Adrenal gland (tissue), 12 donors: ENCODE data around the gene CAB39. TPM values are rescaled to one million over a fixed set of nuclear protein-coding genes. Genes with fewer than 3 reads are reported as not detected.

Experiments used
- DNase-seq, 7 donors: peaks; one replicate each; pipeline ENCODE4 v3.0.0-alpha.2; 2019 to 2020
- H3K27ac ChIP-seq, 5 donors: fragments of 200-600 bp; sonication (generic) in 4 of 5; 1 replicate in 3 of 5; 2 replicates in 2 of 5; pipeline versions ENCODE4 v1.5.1 to v1.8.0; 2016 to 2020; ENCODE audit warnings: mild to moderate bottlenecking in 1 of 5
- H3K27me3 ChIP-seq: fragments of 200-600 bp; 2 replicates; pipeline ENCODE4 v1.8.0; 2021
- H3K36me3 ChIP-seq, 2 donors: fragments of 200-600 bp; replicated peaks in 1 of 2; 1 replicate in 1 of 2; 2 replicates in 1 of 2; pipeline versions ENCODE4 v1.5.1 to v1.8.0; 2018 to 2022
- H3K4me1 ChIP-seq, 2 donors: fragments of 200-600 bp; replicated peaks in 1 of 2; 1 replicate in 1 of 2; 2 replicates in 1 of 2; pipeline versions ENCODE4 v1.5.1 to v1.8.0; 2018 to 2021
- H3K4me3 ChIP-seq, 4 donors: fragments of 200-600 bp; sonication (generic) in 3 of 4; one replicate each; pipeline ENCODE4 v1.5.1; 2016 to 2018
- H3K9me3 ChIP-seq, 3 donors: fragments of 200-600 bp; sonication (generic) in 1 of 3; replicated peaks in 1 of 3; 1 replicate in 2 of 3; 2 replicates in 1 of 3; pipeline versions ENCODE4 v1.5.1 to v1.8.0; 2016 to 2021
- CTCF ChIP-seq, 6 experiments: fragments of 450-650 bp in 4 of 6; fragments of 200-600 bp in 2 of 6; sonication (generic) in 1 of 6; IDR thresholded peaks; 1 replicate in 5 of 6; 2 replicates in 1 of 6; pipeline versions ENCODE4 v1.5.1 to v1.8.0; 2016 to 2021; ENCODE audit warnings: antibody characterized with exemption in 6 of 6, mild to moderate bottlenecking in 2 of 6, moderate library complexity in 1 of 6
- POLR2A ChIP-seq, 2 donors: fragments of 450-650 bp; IDR thresholded peaks; one replicate each; pipeline ENCODE4 v1.6.1; 2017; ENCODE audit warnings: antibody characterized with exemption in 2 of 2, mild to moderate bottlenecking in 2 of 2, moderate library complexity in 1 of 2
- WGBS, 4 donors: extraction: QIAGEN DNeasy Blood & Tissue Kit in 2 of 4; methylation state at CpG; one replicate each; pipeline versions ENCODE4 v1.1.5 to v1.1.7; 2013 to 2017; 5-methylcytosine and 5-hydroxymethylcytosine counted together
- intact Hi-C, 2 donors: fragments of 100-400 bp; cut with DNase I; formaldehyde crosslinking; loops; one replicate each; pipeline versions ENCODE4 v1.14.1 to v1.15.0; 2022 to 2023
- polyA plus RNA-seq, 3 donors: library from polyadenylated mRNA; stranded (reverse); fragments of 200-250 nt in 2 of 3; fragments of 350-450 nt in 1 of 3; fragmentation: Illumina TruSeq in 1 of 3; extraction: RNeasy Lipid Tissue Mini Kit (QIAGEN cat#74804) in 1 of 3; gene quantifications; one replicate each; pipeline ENCODE4 v1.2.3, GENCODE V29; 2013 to 2014
- total RNA-seq, 9 donors: library from RNA; depleted of rRNA in 4 of 9; stranded (reverse); fragments of >200 nt in 4 of 9; fragments of 120-200 nt in 1 of 9; fragmentation: NEBNext Ultra II Directional in 1 of 9; extraction: Animal tissue kit (Norgen Biotek cat#: 25700) in 1 of 9; gene quantifications; one replicate each; pipeline versions ENCODE4 v1.1.0 to v1.2.4, GENCODE V29; 2013 to 2023
- donor health status: healthy with polysubstance abuse.
- donor health status: Bipolar disorder and iron deficiency.
- donor health status: DM: yes; HTN: yes; CAD: no.
- donor health status: DM: no; HTN: no; CAD: no.
- donor health status: DM: no; HTN: no; CAD: no.
- donor health status: DM: yes; HTN: yes; CAD: no.

CAB39 gene
- total and polyA plus RNA-seq, 12 donors = 10.5 to 96.1 (median 55.5) TPM

GRCh38 chr2:230687498-230687897 lies 25.1 kb upstream of the CAB39 start:
- no peaks in the 10 kb centered on the region for H3K27me3 ChIP-seq
- H3K27ac ChIP-seq = no peak overlapping the region
- no peaks in the 10 kb centered on the region for H3K4me1 ChIP-seq
- no peaks in the 10 kb centered on the region for H3K9me3 ChIP-seq
- WGBS, 4 donors = 31 to 41% (median 40%) methylated on average over 5 of the region's 5 CpGs
- no peak overlapping the region for H3K4me3 ChIP-seq
- no peaks in the 10 kb centered on the region for H3K36me3 ChIP-seq
- DNase-seq = peak in 4 of 7 donors; percentile 22 to 44 (median 33)
- intact Hi-C loops = no loop called here
- no peak for TF ChIP-seq CTCF (IDR thresholded peaks at IDR 0.05)

GRCh38 chr2:230688490-230688889 lies 24.2 kb upstream of the CAB39 start:
- H3K9me3 ChIP-seq = no peaks in the 10 kb centered on the region
- no peaks in the 10 kb centered on the region for H3K27me3 ChIP-seq
- no peak overlapping the region for H3K4me3 ChIP-seq
- H3K27ac ChIP-seq = no peak overlapping the region
- no peaks in the 10 kb centered on the region for H3K36me3 ChIP-seq
- intact Hi-C loops = no loop called here
- 32 to 38% (median 33%) methylated on average over 2 of the region's 2 CpGs for WGBS, 4 donors
- no peak for TF ChIP-seq POLR2A (IDR thresholded peaks at IDR 0.05)
- TF ChIP-seq CTCF (IDR thresholded peaks at IDR 0.05) = no peak
- no peaks in the 10 kb centered on the region for H3K4me1 ChIP-seq
- no peak for DNase-seq

- H3K4me1 ChIP-seq = no peaks in the 10 kb centered on the region
- intact Hi-C loops = no loop called here
- 22 to 84% (median 77%) methylated on average over 1 to 9 of the region's 9 CpGs for WGBS, 4 donors
- DNase-seq = peak in 1 of 7 donors; percentile 19
- H3K36me3 ChIP-seq = no peaks in the 10 kb centered on the region
- TF ChIP-seq POLR2A (IDR thresholded peaks at IDR 0.05) = no peak
- no peak for TF ChIP-seq CTCF (IDR thresholded peaks at IDR 0.05)
- no peak overlapping the region for H3K4me3 ChIP-seq
- no peaks in the 10 kb centered on the region for H3K9me3 ChIP-seq
- no peak overlapping the region for H3K27ac ChIP-seq
- H3K27me3 ChIP-seq = no peaks in the 10 kb centered on the region
Measured at GRCh38 chr2:230690439-230690838, 22.2 kb upstream of the CAB39 start.

- Histone ChIP-seq H3K4me1 (no peaks in the 10 kb centered on the region), H3K36me3 (no peaks in the 10 kb centered on the region), H3K4me3 (no peak overlapping the region), H3K27ac (no peak overlapping the region), H3K27me3 (no peaks in the 10 kb centered on the region), H3K9me3 (no peaks in the 10 kb centered on the region)
- no peak for TF ChIP-seq POLR2A (IDR thresholded peaks at IDR 0.05)
- no peak for TF ChIP-seq CTCF (IDR thresholded peaks at IDR 0.05)
- 69 to 79% (median 75%) methylated on average over 4 of the region's 4 CpGs for WGBS, 4 donors
- intact Hi-C loops = no loop called here
- DNase-seq = no peak
Measured at GRCh38 chr2:230691005-230691647, 21.5 kb upstream of the CAB39 start.
